ENCODE results near the gene SMOC1.

DNA sequence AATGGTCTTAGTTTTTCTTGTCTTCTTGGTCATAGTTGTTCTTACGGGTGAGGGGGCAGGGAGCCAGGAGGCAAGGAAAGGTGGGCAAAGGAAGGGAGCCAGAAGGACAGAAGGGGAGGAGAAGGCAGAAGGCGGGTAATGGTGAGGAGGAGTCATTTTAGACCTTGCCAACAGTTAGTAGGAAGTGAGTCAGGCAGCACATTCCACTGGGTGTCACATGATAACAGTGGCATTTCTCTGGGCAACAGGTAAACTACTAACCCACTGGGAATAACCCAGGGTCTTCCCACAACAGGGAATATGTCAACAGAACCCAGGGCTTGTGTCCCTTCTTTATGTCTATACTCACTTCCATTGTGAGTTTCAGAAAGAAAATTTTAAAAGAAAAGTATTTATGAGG, 181.9 kb downstream of the SMOC1 start:
- TF ChIP-seq, protein P1, sequence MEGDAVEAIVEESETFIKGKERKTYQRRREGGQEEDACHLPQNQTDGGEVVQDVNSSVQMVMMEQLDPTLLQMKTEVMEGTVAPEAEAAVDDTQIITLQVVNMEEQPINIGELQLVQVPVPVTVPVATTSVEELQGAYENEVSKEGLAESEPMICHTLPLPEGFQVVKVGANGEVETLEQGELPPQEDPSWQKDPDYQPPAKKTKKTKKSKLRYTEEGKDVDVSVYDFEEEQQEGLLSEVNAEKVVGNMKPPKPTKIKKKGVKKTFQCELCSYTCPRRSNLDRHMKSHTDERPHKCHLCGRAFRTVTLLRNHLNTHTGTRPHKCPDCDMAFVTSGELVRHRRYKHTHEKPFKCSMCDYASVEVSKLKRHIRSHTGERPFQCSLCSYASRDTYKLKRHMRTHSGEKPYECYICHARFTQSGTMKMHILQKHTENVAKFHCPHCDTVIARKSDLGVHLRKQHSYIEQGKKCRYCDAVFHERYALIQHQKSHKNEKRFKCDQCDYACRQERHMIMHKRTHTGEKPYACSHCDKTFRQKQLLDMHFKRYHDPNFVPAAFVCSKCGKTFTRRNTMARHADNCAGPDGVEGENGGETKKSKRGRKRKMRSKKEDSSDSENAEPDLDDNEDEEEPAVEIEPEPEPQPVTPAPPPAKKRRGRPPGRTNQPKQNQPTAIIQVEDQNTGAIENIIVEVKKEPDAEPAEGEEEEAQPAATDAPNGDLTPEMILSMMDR (IDR thresholded peaks at IDR 0.05): no peak
- no peak for TF ChIP-seq POLR2AphosphoS5 (IDR thresholded peaks at IDR 0.05; ENCODE audit: low read depth, low read length)
- TF ChIP-seq TCF7L2 (IDR thresholded peaks at IDR 0.05; ENCODE audit: low read depth, low read length): no peak

All from Panc1 (cell line).